ENCODE measurements around the gene SLC6A6. TPM values are rescaled to one million over a fixed set of nuclear protein-coding genes. Genes with fewer than 3 reads are reported as not detected.

SLC6A6 gene
- total RNA-seq, 1 experiment from 2014 or later: 211 TPM

- TF ChIP-seq ZNF423 (CRISPR knock-in tag; IDR thresholded peaks at IDR 0.05) (no peak), TCF7 (CRISPR knock-in tag; IDR thresholded peaks at IDR 0.05; ENCODE audit: low read depth) (no peak), ZNF512 (CRISPR knock-in tag; IDR thresholded peaks at IDR 0.05; ENCODE audit: borderline replicate concordance) (no peak), ZNF138 (CRISPR knock-in tag; conservative IDR thresholded peaks at IDR 0.05) (no peak), ZBTB43 (CRISPR knock-in tag; IDR thresholded peaks at IDR 0.05) (no peak), SP1 (CRISPR knock-in tag; conservative IDR thresholded peaks at IDR 0.05) (no peak), USF1 (CRISPR knock-in tag; IDR thresholded peaks at IDR 0.05) (no peak), ZNF121 (CRISPR knock-in tag; IDR thresholded peaks at IDR 0.05) (no peak), CTCF (IDR thresholded peaks at IDR 0.05) (no peak)
- Mint-ChIP-seq H3K27me3 (ENCODE audit: low read depth) (peaks cover 3% of the 10 kb centered on the region; the same call in 1 of the 2 replicates), H3K4me1 (peaks cover 9% of the 10 kb centered on the region; the same call in 1 of the 2 replicates), H3K27ac (no peak overlapping the region; the same call in 1 of the 2 replicates), H3K4me3 (no peak overlapping the region), H3K36me3 (peaks cover 9% of the 10 kb centered on the region), H3K9me3 (peaks cover 12% of the 10 kb centered on the region)
- ChIA-PET CTCF (interaction anchor here (0.7 kb wide), 1 partner anchor 41 kb away, joined by 3 read pairs; no protein-coding TSS in a partner anchor), POLR2A (no interaction called here)
- DNase-seq (ENCODE audit: low spot score) (no peak), ATAC-seq (no peak)
Observed at GRCh38 chr3:14507305-14507741, 104.9 kb downstream of the SLC6A6 start.

- H3K36me3 Mint-ChIP-seq: peaks cover 5% of the 10 kb centered on the region
- ATAC-seq (no peak), DNase-seq (ENCODE audit: low spot score) (no peak)
- TF ChIP-seq SOX15 (CRISPR knock-in tag; IDR thresholded peaks at IDR 0.05) (no peak), ZNF671 (CRISPR knock-in tag; IDR thresholded peaks at IDR 0.05) (no peak), CTCF (IDR thresholded peaks at IDR 0.05) (no peak), TCF7 (CRISPR knock-in tag; IDR thresholded peaks at IDR 0.05; ENCODE audit: low read depth) (no peak), GABPB1 (CRISPR knock-in tag; IDR thresholded peaks at IDR 0.05) (no peak), ZNF317 (CRISPR knock-in tag; IDR thresholded peaks at IDR 0.05; ENCODE audit: borderline replicate concordance, low read depth) (no peak), PRDM15 (CRISPR knock-in tag; IDR thresholded peaks at IDR 0.05) (no peak), GTF2I (CRISPR knock-in tag; conservative IDR thresholded peaks at IDR 0.05) (no peak), RORB (CRISPR knock-in tag; IDR thresholded peaks at IDR 0.05) (no peak), FOXP1 (CRISPR knock-in tag; IDR thresholded peaks at IDR 0.05; ENCODE audit: borderline replicate concordance) (no peak), SMAD3 (CRISPR knock-in tag; IDR thresholded peaks at IDR 0.05; ENCODE audit: borderline replicate concordance) (no peak), ELF4 (CRISPR knock-in tag; IDR thresholded peaks at IDR 0.05; ENCODE audit: low read depth) (no peak)
- no peak overlapping the region for H3K27ac Mint-ChIP-seq
- CTCF ChIA-PET: interaction anchor here (0.6 to 2.5 kb wide), 12 partner anchors 12 to 1231 kb away, joined by 3 to 58 read pairs (median 11); no protein-coding TSS in a partner anchor
- H3K4me1 Mint-ChIP-seq: peaks cover 9% of the 10 kb centered on the region; the same call in 1 of the 2 replicates
- peaks cover 6% of the 10 kb centered on the region for H3K9me3 Mint-ChIP-seq
- POLR2A ChIA-PET: interaction anchor here (1.0 kb wide), 1 partner anchor 40 kb away, joined by 3 read pairs; no protein-coding TSS in a partner anchor
- peaks cover 3% of the 10 kb centered on the region; the same call in 1 of the 2 replicates for H3K27me3 Mint-ChIP-seq (ENCODE audit: low read depth)
- H3K4me3 Mint-ChIP-seq: no peak overlapping the region
Observed at GRCh38 chr3:14507757-14508504, 105.5 kb downstream of the SLC6A6 start.
